Retinal pigment epithelial cell (primary cell): ENCODE results near the gene OARD1.
"Not testable (repeated sequence)": the region's sequence is repeated elsewhere in the genome, so short reads cannot be mapped to it uniquely, and the experiment has no call there.

Source experiments
- DNase-seq: peaks from one replicate; pipeline ENCODE4 v3.0.0-alpha.2; 2010; ENCODE audit warnings: low read depth
- H3K4me3 ChIP-seq: 2 replicates; pipeline ENCODE4 v1.5.1; 2011; ENCODE audit warnings: mild to moderate bottlenecking, low read length, control low read depth, moderate library complexity
- TF ChIP-seq, protein P1 (sequence below): conservative IDR thresholded peaks from 2 replicates; pipeline ENCODE4 v1.5.1; 2011; ENCODE audit warnings: low read depth, low read length, control low read depth, inconsistent platforms

OARD1 gene

DNA sequence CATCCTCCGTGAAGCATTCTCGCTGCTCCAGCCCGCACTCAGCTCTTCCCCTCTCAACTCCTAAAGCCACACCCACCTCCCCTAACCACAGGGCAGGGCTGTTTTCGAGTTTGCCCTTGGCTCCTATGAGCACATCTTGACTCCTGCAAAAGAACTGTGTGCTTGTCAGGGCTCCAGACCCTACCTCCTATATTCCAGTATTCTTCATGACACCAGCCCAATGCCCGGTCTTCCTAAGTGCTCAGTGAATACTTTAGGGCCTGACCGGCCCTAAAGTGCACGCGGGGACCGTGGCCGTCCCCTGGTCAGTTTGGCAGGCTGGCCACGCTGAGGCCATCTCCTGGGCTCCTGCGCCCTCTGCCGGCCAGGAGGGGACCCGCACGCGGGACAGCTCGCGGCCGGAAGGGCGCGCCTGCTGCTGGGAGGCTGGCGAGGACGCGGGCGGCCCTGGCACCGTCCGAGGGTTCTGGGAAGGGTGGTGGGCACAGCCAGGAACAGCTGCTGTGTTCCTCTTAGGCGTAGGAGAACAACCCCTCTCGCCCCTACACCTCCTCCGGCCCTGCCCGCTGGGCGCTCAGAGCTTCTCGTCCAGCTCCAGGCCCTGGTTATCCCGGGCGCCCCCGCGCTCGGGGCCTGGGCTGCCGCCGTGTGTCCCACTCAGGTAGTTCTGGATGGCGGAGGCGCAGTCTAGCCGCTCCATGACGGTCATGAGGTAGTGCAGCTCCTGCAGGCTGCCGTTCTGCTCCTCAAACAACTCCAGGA is 44.2 kb downstream of the OARD1 start:
- peak overlapping the region; percentile 53 for H3K4me3 ChIP-seq
- TF ChIP-seq, protein P1, sequence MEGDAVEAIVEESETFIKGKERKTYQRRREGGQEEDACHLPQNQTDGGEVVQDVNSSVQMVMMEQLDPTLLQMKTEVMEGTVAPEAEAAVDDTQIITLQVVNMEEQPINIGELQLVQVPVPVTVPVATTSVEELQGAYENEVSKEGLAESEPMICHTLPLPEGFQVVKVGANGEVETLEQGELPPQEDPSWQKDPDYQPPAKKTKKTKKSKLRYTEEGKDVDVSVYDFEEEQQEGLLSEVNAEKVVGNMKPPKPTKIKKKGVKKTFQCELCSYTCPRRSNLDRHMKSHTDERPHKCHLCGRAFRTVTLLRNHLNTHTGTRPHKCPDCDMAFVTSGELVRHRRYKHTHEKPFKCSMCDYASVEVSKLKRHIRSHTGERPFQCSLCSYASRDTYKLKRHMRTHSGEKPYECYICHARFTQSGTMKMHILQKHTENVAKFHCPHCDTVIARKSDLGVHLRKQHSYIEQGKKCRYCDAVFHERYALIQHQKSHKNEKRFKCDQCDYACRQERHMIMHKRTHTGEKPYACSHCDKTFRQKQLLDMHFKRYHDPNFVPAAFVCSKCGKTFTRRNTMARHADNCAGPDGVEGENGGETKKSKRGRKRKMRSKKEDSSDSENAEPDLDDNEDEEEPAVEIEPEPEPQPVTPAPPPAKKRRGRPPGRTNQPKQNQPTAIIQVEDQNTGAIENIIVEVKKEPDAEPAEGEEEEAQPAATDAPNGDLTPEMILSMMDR: peak; percentile 88
- DNase-seq: no peak

- H3K4me3 ChIP-seq: no peak overlapping the region
- DNase-seq: no peak
- TF ChIP-seq, protein P1: no peak
These were observed 44.9 kb downstream of the OARD1 start for GRCh38 chr6:41027241-41027640.

DNA sequence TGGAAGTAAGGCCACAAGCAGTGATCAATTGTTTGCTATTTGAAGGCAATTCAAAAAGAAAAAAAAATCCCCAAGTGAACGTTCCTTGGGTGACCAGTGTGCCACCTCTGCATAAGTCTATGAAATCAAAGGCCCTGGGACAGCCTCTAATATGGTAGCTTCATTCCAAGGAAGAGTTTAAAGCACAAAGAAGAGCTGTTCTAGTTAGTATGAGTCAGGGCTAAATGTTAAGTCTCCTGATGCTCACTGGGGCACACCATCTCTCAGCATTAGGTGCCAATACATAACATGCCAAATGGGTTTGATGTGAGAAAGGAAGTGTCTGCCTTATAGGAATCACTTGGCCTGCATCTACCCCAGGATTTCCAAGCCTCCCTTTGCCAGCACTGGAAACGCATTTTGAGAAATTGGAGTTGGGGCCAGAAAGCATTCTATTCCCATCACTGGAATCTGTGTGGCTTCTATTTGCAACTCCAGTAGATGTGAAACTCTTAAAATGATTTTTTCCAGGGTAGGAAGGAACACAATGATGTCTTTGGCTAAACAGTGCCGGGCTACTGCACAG is 46.1 kb downstream of the OARD1 start:
- TF ChIP-seq, protein P1: no peak
- no peak for DNase-seq
- H3K4me3 ChIP-seq: no peak overlapping the region

GRCh38 chr6:41023114-41023513 is 49.0 kb downstream of the OARD1 start:
- H3K4me3 ChIP-seq: no peak overlapping the region
- TF ChIP-seq, protein P1: no peak
- no peak for DNase-seq

DNA sequence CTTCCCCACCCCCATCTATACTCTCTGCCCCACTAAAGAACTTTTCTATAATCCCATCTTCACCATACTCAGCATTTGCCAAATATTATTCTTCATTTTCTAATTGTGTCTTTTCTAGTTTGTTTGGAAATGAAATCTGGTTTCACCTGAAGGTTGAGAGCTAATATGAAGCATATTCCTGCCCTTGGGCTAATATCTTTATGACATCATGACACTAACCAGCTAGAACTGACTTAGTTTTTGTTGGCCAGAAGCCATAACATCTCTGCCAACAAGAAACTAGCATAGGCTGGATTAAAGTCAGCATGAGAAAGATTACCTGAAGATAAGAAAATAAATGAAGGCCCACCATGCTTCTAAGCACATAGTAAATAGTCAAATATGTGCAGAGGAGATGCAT is 49.9 kb downstream of the OARD1 start:
- no peak overlapping the region for H3K4me3 ChIP-seq
- TF ChIP-seq, protein P1: no peak
- no peak for DNase-seq

GRCh38 chr6:41021832-41022231 is 50.3 kb downstream of the OARD1 start:
- no peak overlapping the region for H3K4me3 ChIP-seq
- TF ChIP-seq, protein P1: peak; percentile 40
- no peak for DNase-seq

- DNase-seq: no peak
- no peak overlapping the region for H3K4me3 ChIP-seq
- TF ChIP-seq, protein P1: no peak
These were observed 54.5 kb downstream of the OARD1 start for GRCh38 chr6:41017663-41018062.

DNA sequence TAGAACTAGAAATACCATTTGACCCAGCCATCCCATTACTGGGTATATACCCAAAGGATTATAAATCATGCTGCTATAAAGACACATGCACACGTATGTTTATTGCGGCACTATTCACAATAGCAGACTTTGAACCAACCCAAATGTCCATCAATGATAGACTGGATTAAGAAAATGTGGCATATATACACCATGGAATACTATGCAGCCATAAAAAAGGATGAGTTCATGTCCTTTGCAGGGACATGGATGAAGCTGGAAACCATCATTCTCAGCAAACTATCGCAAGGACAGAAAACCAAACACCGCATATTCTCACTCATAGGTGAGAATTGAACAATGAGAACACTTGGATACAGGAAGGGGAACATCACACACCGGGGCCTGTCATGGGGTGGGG is 56.3 kb downstream of the OARD1 start:
- not testable (repeated sequence) for DNase-seq, H3K4me3 ChIP-seq
